HG02885 (cell line): ENCODE results near the gene TSLP.
A peak's percentile ranks its signal among the peaks of the same experiment; 100 is the strongest.

Experiments used
- ATAC-seq: cut with Tn5 transposase; IDR thresholded peaks from one replicate; pipeline ENCODE4 v1.9.1; 2021; ENCODE audit warnings: mild to moderate bottlenecking; ENCODE audit not compliant: unreplicated experiment, poor library complexity

TSLP gene

DNA sequence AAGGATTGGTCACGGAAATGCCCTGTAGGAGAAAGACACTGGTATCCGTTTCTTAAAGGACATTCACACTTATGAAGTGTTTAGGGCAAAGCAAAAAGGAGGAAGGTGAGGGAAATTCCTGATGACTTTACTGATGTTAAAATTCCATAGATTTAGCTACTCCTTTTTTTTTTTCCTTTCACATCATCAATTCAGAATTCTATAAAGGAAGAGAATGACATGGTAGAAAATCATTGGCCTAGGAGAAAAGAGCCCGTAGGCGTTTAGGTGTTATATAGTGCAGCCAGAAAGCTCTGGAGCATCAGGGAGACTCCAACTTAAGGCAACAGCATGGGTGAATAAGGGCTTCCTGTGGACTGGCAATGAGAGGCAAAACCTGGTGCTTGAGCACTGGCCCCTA is at the start of gene TSLP:
TSLP (plus strand) TSS at position 301 of the 400 bp plus-strand sequence. CDS start 178 bp downstream, outside the sequence.
- no peak for ATAC-seq

DNA sequence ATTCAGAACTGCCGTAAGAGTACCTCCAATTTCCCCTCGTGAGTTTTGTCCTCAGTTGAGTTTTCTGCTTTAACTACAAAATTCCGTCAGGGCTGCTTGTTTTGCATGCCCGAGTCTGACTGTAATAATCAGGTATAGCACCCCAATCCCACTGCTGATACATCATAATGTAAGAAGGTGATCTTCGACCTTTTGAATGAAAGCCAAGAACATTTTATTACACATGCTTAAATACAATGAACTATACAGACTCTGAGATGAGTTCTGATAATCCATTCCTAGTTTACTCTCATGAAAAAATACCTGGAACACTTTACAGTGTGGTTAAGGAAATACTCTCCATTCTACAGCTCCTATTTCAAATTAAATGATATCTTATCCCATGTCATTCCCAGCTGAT is 49.2 kb upstream of the TSLP start:
- ATAC-seq: no peak

DNA sequence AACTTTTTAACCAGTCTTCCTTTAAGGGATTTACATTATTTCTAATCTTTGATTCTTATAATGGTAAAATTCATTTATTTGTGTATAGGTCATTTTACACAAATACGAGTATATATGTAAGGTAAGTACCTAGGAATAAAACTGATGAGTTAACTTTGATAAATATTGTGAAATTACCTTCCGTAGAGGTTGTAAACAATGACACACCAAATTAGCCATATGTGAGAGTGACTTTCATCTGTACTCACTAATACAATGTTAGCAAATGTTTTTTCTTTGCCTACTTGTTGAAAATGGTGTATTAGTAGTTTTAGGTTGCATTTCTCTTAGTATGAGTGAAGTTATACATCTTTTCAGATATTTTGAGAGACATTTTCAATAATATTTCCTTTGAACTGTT is 42.6 kb upstream of the TSLP start:
- ATAC-seq: no peak

DNA sequence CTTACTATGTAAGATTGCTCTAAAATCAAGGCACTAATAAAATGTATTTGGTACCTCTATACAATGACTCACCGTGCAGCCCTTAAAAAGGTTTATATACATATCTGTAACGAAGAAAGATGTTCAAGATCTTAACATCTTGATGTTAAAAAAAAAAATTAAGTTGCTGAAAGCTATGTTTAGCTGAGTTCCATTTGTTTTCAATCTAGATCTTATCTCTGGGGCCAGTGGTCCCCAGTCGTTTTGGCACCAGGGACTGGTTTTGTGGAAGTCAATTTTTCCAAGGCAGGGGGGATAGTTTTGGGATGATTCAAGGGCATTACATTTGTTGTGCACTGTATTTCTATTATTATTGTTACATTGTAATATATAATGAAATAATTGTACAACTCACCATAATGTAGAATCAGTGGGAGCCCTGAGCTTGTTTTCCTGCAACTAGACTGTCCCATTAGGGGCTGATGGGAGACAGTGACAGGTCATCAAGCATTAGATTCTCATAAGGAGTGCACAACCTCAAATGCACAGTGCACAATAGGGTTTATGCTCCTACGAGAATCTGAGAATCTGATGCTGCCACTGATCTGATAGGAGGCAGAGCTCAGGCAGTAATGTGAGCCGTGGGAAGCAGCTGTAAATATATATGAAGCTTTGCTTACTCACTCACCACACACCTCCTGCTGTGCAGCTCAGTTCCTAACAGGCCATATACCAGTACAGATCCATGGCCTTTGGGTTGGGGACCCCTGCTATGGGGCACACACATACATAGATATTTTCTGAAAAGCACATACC is 27.6 kb upstream of the TSLP start:
- no peak for ATAC-seq

DNA sequence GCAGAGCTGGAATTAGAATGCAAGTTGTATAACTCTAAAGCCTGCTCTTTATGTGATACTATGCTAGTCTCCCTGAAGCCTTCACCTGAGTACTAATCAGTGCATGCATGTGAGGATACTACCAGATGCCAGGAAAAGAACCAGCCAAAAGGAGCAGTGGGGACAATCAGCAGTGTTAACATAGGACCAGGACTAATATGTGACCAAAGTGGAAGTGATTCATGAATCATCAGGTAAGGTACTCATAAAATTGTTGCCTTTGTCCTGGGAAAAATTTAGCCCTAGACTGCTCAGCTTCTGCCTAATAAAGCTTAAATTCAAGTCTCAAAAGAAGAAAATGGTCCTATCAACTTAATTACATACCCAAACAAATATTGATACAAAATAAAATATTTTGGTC is 13.4 kb upstream of the TSLP start:
- no peak for ATAC-seq

DNA sequence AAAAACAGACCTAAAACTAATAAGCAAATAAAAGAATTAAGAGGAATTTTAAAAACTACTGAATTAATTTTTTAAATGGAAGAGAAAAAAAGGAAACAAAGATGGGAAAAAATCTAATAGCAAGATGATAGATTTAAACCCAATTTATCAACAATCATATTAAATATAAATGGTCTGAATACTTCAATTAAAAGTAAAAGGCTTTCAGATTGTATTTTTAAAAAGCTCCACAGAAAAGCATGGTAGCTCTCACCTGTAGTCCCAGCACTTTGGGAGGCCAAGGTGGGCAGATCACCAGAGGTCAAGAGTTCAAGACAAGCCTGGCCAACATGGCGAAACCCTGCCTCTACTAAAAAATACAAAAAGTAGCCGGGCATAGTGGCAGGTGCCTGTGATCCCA is 11.3 kb upstream of the TSLP start:
- ATAC-seq: no peak

DNA sequence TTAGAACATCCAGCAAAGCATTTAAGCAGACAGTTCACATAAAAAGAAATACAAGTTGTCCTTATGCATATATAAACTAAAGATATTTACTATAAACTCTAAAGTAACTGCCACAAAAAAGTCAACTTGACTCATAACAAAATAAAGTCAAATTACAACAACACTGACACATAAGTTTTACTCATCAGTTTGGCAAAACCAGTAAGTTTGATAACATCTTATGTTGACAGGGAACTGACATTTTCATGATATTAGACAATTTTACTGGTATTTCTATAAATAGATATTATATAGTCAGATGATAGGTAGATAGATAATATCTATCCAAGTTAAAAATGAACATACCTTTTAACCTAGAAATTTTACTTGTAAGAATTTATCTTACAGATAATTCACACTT is 9.9 kb upstream of the TSLP start:
- no peak for ATAC-seq

DNA sequence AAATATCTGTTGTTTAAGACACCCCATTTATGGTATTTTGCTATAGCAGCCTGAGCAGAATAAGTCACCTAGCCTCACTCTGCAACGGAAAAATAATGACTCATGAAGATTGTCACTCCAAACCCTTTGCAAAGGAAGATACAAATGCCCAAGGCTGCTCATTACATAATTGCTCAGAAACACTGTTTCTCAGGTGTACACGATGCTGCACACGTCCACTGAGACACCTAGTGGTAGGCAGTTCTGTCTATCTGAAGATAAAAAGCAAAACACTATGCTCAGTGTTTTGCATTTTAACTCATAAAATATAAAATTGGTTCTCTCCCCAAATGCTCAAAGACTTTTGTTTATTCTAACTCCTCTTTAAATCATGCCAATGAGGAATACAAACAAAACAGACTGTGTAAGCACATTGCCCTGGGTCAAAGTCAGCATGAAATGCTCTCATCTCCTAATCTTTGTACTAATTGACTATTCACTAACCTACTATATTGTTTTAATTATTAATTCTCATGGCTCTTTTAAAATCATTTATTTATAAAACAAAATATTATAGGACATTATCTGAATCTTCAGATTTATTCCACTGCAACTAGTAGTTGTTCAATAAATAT is 7.7 kb upstream of the TSLP start:
- peak; percentile 79 for ATAC-seq

DNA sequence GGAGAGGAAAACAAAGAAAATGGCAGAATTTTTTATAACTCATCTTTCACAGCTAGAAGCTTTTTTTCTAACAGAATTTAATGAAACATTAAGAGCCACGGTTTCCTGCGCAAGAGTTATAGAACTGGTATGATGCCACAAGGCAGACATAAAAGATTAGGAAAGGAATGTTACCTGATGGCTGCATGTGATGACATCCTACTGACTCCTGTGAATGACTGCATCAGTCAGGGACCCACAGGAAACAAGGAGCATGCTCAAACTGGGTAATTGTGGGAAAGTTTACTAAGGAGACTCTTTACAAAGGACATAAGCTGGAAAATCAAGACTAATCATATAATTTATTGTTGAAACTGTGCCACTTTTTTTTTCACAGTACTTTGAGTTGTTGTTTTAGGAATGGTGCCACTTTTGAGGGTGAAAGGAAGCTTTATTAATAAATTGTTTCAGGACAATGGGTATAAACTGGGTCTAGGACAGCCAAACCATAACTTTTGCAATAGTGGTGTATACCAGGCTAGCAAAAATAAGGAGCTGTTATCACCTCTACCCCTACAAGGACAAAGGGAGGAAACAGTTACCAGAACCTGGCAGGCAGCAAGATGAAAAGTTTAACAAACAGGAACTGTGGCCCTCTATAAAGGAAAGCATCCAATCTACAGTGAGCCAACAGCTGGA is 5.1 kb upstream of the TSLP start:
- no peak for ATAC-seq

DNA sequence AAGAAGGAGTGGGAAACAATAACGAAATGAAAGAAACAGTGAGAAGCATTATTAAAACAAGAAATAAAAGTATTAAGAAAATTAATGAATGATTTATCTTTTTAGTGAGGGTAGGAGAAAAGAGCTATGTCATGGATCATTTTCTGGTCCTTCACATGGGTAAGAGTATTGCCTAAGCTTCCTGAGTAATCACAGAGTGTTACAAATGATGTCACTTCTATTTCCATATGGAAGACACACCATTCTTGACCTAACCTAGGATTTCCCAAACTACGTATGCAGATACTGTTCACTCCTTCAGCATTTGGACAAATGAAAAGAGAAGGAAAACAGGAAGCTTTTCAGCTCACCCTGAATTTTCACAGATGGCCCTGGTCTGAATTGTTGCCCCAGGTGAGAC is 3.3 kb upstream of the TSLP start:
- ATAC-seq: no peak

DNA sequence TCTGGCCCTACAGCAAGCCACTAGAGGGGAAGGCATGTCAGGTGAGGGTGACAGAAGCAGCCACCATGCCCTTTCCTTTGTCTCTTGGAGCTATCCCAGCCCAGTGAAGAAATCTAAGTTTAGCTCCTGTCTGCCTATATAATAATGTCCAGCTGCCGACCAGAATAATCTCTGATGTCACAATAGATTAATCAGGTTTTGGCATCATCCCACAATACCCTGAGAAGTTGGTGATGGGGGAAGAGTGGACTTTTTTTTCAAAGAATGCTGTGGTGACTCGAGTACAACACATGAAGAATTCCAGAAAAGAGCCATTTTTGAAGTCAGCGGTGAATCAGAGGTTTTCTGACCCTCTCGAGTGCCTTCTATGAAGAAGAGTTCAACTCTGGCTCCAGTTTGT is 1.7 kb upstream of the TSLP start:
- no peak for ATAC-seq

DNA sequence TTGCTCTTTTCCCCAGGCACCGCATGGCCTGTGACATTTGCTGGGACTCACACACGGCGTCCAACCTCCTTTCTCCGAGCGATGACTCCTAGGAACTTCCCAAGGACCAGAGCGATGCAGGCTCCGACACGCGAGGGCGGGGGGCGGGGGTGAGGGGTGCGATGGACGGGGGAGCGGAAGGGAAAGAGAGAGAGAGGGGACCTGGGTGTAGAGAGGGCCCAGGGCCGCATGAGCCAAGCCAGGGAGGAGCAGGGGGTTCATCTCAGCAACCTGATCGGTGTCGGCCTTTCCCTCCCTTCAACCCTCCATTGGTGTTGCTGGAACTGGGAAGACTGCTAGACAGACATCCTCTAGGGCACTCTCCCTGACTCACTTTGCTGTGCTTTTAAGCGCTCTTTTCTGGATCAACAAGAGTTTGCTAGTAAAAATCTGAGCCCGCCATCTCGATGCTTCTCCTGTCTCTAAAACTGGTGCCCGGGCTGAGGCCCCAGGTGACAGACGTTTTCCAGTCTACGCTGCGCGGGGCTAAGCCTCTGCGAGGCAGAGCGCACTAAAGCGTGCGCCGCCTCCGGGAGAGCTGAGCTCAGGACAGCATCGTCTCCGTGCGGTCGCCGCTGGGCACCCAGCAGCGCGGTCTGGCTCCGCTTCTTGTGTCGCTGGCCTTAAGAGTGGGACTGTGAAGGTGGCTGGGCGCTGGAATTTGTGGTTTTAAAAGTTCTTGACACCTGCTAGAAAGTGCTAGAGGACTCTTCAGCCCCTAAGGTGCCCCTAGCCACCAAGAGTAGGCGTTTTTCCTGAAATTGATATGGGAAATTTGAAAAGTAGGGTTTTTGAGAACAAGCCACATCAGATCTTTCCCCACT is 1.0 kb upstream of the TSLP start:
- no peak for ATAC-seq

DNA sequence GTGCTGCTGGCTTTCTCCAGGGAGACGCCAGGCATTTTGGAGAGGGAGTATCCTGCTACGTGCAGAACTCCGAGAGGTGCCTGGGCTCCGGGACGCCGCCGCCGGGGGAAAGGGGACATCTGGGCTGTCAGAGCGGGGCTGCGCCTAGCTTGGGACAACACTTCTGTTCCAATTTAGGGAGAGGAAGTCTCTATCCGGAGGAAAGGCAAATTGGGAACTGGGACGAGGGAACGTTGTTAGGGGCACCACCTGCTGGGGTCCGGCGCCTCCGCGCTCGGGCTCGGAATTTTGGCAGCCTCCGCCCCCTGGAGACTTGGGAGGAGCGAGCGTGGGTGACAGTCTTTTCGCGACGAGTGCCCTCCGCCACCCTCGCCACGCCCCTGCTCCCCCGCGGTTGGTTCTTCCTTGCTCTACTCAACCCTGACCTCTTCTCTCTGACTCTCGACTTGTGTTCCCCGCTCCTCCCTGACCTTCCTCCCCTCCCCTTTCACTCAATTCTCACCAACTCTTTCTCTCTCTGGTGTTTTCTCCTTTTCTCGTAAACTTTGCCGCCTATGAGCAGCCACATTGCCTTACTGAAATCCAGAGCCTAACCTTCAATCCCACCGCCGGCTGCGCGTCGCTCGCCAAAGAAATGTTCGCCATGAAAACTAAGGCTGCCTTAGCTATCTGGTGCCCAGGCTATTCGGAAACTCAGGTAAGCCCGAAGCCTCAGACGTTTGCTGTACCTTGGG is 1.6 kb downstream of the TSLP start:
- ATAC-seq: peak; percentile 89

DNA sequence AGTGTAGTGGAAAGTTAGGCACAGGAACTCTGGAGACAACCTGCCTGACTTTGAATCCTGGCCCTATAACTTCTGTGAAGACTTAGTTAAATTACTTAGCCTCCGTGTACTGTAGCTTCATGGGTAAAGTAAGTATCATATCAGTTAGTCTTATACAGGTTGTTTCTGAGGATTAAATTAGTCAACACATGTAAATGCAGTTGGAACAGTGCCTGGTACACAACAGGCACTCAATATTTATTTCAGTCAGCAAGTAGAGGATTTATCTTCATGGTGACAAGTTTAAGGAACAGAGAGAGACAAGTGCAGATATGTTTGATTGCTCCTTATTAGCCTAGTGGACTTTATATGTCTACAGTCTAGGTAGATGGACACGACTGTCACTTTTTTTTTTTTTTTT is 2.7 kb downstream of the TSLP start:
- no peak for ATAC-seq

DNA sequence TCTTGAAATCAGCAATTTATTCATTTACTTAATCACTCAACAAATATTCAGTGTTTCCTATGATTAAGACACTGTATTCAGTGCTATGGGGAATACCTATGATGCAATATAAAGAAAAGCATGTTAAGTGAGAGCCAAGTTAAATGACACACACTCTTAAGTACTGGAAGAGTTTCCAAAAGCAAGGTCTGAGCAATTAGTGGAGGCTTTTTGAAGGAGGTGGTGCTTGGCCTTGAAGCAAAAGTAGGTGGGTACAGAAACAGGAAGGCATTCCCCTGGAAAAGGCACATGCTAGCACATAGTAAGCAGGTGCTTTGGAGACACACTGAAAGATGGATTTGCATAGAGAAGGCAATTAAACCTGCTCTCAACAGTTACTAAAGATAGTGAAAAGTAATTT is 4.0 kb downstream of the TSLP start:
- ATAC-seq: no peak

DNA sequence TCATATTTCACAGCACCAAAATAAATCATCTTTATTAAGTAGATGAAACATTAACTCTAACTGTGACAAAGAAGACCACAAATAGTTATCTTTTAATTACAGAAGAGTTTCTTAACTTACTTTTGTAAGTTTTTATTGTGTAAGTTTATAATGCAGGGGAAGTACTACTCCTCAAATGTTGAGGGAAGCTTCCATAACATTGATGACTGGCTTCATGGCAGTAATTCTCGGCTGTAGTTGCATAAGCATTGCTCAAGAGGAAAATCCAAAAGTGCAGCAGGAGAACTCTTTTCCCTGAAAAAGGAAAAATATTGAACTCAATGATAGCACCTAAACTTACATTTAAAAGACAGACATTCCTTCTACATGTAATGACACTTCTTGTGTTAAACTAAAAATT is 4.6 kb downstream of the TSLP start:
- no peak for ATAC-seq

DNA sequence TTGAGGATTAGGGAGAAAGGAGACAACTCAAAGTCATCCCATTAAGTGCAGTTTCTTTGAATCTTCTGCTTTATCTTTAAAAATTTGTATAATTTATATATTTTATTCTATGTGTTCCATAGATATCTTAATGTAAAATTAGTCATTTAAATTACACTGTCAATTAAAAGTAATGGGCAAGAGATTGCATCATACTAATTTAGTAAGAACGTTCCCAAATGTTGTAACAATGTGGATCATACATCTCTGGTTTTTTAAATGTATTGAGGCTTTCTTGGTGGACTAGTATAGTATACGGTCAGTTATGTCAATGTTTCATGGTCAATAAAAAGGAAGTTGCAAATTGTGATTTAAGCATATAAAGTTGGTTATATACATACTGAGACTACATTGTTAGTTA is 6.2 kb downstream of the TSLP start:
- ATAC-seq: no peak

DNA sequence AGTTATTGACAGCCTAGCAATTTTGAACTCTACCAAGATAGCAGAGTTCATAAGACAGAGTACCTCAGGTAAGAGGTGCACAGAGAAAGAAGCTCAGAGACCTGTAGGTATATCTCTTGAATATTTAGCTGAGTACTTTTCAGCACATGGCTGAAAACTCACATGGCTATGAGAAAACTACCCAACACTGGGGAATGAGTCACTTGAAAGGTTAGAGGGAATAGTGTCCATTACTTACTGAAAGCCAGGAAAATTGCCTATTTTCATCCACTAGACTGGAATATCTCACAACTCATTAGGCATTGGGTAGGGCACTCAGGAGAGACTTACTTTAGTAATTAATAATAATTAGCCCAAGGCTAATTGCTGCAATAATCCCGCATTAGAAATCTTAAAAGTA is 8.3 kb downstream of the TSLP start:
- ATAC-seq: no peak

DNA sequence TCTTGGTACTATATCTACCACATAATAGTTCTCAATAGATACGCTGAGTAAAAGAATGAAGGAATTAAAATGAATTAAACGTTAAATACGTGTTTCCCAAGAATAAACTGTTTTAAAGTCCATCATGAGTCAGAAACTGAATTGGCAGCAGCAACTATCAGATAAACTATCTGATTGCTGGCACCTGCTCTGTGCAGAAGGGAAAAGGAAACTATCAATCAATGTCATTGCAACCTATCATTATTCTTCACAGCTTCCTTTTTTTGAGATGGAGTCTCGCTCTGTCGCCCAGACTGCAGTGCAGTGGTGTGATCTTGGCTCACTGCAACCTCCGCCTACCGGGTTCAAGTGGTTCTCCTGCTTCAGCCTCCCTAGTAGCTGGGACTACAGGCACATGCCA is 11.8 kb downstream of the TSLP start:
- ATAC-seq: no peak
